T47D (cell line): ENCODE measurements around the gene SF1.

ENCODE experiments used
- DNase-seq, 2 experiments: peaks; one replicate each; pipeline versions ENCODE4 v3.0.0 to v3.0.0-alpha.2; 2011 to 2012; ENCODE audit warnings: low read depth in 1 of 2, low spot score in 1 of 2
- JUND ChIP-seq: IDR thresholded peaks from 2 replicates; pipeline ENCODE4 v1.6.1; 2012; ENCODE audit warnings: low read depth
- in situ Hi-C: cut with HindIII; loops from 2 replicates; pipeline ENCODE4 v1.10.0; 2016; ENCODE audit warnings: low sequenced_read_pairs, low pct_unique_long_range_greater_than_20kb

The SF1 gene

DNA sequence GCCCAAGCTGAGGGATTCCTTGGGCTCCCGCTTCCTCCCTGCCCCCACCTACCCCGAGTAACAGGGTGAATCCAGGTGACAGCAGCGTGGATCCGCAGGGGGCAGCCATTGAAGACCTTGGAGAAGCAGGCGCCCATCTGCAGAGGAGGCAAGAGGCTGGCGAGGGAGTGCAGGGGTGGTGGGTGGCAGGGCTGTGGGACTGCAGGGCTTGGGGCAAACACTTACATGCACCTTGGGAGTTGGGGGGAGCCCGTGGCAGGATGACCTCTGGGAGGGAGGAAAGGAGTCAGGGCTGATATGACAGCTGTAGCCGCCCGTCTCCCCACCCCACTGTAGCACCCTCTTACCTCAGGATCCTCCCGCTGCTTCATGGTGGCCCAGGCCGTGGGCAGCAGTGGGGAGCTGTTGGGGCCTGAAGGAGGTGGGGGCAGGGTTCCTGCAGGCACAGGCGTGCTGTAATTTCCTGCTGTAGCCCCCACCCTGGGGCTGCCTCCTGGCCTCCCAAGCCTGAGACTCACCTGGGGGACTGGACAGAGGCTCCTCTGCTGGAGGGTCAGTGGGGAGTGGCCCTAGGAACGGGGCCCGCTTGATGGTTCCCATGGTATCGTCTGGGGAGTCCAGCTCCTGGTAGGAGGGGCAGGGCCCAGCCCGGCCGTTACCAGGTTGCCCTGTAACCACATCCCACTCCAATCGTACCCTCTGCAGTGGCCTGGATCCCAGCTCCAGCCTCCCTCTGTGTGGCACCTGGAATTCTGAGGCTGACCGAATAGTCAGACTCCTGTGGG lies 18.6 kb upstream of the SF1 start:
- in situ Hi-C loops, result no loop called here
- no peak for TF ChIP-seq JUND
- no peak for DNase-seq

- in situ Hi-C loops, result no loop called here
- no peak for DNase-seq
- TF ChIP-seq JUND, result no peak
Measured at GRCh38 chr11:64796047-64796756, 17.9 kb upstream of the SF1 start.

- no peak for DNase-seq
- no peak for TF ChIP-seq JUND
- in situ Hi-C loops, result no loop called here
Measured at GRCh38 chr11:64794526-64794925, 16.2 kb upstream of the SF1 start.

- no peak for TF ChIP-seq JUND
- in situ Hi-C loops, result no loop called here
- no peak for DNase-seq
Measured at GRCh38 chr11:64793271-64794160, 15.2 kb upstream of the SF1 start.

DNA sequence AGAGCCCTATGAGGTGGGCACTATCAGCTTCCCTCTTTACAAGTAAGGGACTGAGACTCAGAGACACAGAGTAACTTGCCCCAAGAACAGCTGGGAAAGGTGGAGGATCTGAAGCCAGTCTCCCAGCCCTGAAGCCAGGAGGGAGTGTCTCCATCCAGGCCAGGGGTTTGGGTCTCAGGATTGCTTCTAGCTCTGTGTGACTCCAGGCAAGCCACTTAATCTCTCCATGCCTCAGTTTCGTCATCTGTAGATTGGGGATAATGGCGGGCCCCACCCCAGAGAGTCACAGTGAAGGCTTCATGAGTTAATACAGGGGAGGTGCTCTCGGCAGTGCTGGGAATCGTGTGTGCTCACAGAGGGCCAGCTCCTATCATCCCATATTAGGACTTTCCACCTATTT lies 14.1 kb upstream of the SF1 start:
- TF ChIP-seq JUND, result no peak
- in situ Hi-C loops, result no loop called here
- DNase-seq, result no peak

GRCh38 chr11:64791781-64792291 lies 13.5 kb upstream of the SF1 start:
- no peak for TF ChIP-seq JUND
- in situ Hi-C loops, result no loop called here
- no peak for DNase-seq

DNA sequence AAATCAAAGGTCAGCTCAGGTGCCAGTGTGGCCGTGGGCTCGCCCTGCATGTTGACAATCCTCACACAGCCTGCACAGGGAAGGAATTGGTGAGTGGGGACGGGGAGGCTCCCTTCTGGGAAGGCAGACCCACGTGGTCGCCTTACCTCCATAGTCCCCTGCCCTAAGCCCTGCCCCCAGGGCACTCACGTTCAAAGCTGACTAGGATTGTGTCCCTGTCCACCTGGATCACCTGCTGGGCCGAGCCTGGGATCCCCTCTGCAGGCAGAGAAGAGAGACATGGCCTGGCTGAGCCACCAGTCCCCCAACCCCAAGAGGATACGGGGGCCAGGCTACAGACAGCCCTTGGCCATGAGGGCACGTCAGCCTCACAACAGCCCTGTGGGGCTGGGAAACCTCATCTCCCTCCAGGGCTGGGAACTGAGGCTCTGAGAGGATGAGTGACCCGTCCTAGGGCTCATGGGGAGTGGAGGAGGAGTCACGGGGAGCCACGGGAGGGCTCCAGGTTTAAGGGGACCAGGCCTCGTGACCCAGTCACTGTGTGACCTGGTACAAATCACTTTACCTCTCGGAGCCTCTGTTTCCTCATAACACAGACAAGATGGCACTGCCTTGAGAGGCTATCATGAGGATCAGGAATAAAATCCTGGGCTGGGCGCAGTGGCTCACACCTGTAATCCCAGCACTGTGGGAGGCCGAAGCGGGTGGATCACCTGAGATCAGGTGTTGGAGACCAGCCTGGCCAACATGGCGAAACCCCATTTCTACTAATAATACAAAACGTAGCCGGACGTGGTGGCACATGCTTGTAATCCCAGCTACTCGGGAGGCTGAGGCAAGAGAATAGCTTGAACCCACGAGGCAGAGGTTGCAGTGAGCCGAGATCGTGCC lies 12.1 kb upstream of the SF1 start:
- no peak for TF ChIP-seq JUND
- in situ Hi-C loops, result no loop called here

DNA sequence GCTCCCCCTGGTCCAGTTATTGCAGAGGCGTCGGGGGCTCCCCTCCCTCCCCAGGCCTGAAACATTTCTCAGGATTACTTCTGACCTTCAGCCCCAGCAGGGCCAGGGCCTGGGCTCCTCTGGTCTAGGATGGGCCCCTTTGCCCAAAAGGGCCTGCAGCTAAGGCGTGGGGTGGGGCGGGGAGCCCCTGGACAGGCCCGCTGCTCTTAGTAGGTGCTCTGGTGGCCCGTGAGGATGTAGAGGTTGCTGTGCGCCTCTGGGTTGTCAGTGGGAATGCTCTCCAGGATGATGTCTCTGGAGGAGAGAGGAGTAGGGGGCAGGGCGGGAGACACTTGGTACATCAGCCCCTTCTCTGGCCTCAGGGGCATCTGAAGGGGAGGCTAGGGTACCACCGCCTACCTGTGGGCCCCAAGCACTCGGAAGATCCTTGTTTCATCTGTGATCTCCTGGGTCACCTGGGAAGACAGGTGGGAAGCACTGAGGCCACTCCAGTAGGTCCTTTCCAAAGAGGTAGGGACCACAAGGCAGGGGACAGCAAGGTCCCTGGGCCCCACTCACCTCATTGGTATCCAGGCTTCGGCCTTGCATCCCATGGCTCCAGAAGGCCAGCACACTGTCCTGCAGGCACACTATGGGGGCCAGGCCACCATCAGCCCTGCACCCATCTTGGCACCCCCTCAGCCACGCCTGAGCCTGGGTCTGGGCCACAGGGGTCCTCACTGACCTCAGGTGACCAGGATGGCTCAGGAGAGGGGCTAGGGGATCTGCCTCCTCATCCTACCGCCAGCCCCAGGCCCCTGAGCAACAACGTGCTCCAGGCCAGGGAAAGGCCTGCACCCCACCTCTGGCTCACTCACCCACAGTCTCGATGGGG lies 11.2 kb upstream of the SF1 start:
- in situ Hi-C loops, result no loop called here
- DNase-seq, result no peak
- no peak for TF ChIP-seq JUND

More for the DNA sequence above, 12.1 kb upstream of the SF1 start:
- no peak for DNase-seq

- in situ Hi-C loops, result no loop called here
- TF ChIP-seq JUND, result no peak
- no peak for DNase-seq
Measured at GRCh38 chr11:64788321-64789215, 10.2 kb upstream of the SF1 start.
